Measurements from ENCODE around the gene ENOX2. TPM values are rescaled to one million over a fixed set of nuclear protein-coding genes. Genes with fewer than 3 reads are reported as not detected.

Gene ENOX2
- polyA plus RNA-seq, 1 donor (not counting 4 experiments of a cell fraction or from before 2014, with no cell fraction given), result 24.5 TPM

DNA sequence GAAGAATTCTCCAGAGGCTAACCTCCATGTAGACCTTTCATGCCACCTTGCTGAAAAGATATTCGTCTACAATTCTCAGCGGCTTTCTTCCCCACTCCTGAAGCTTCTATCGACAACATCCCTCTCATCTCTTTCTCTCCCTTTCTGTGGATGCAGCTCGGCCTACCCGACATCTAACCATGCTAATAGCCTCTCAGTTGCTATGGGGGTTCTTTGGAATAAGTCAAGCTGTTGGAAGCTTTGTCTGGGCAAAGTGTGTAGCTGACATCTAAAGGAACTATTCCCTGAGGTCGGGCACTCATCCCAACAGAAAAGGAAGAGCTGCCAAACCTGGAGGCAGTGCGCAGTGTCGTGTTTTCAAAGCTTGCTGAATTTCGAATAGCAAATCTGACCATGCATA, 309.1 kb downstream of the ENOX2 start:
- Histone ChIP-seq H3K4me3 (ENCODE audit: control insufficient read depth in 2 of 3, extremely low read depth in 1 of 3, insufficient read depth in 2 of 3, low read depth in 1 of 3, low read length in 3 of 3) (no peak overlapping the region), H3K4me1 (ENCODE audit: control insufficient read depth, extremely low read depth, insufficient read depth, low read length) (no peaks in the 10 kb centered on the region), H3K36me3 (ENCODE audit: control insufficient read depth in 2 of 2, extremely low read depth in 1 of 2, insufficient read depth in 2 of 2, low read length in 2 of 2) (no peaks in the 10 kb centered on the region), H3K4me2 (ENCODE audit: control insufficient read depth, extremely low read depth, insufficient read depth, low read depth, low read length) (no peak overlapping the region), H3K27ac (ENCODE audit: control insufficient read depth, insufficient read depth, low read length) (no peak overlapping the region), H3K9me1 (ENCODE audit: control insufficient read depth, extremely low read depth, insufficient read depth, low read length) (no peaks in the 10 kb centered on the region), H3K79me2 (ENCODE audit: control insufficient read depth, insufficient read depth, low read length) (no peaks in the 10 kb centered on the region), H3K9me3 (ENCODE audit: control insufficient read depth, low read depth, low read length) (no peaks in the 10 kb centered on the region), H3K27me3 (ENCODE audit: control insufficient read depth, extremely low read depth, insufficient read depth, low read length) (no peaks in the 10 kb centered on the region), H3K9ac (ENCODE audit: control insufficient read depth, extremely low read depth, insufficient read depth, low read length) (no peak overlapping the region), H4K20me1 (ENCODE audit: control insufficient read depth, extremely low read depth, insufficient read depth, low read length) (no peaks in the 10 kb centered on the region), H2AFZ (ENCODE audit: control insufficient read depth, low read length) (no peak overlapping the region)
- dilution Hi-C loops (cut with MboI; ENCODE audit: extremely low pct_ligation_motif_present, low sequenced_read_pairs), result no loop called here
- DNase-seq (ENCODE audit: low read depth, low spot score) (no peak), FAIRE-seq (no peak)
- TF ChIP-seq EZH2 (IDR thresholded peaks at IDR 0.05; ENCODE audit: low read length), result no peak
- TF ChIP-seq, protein P1, sequence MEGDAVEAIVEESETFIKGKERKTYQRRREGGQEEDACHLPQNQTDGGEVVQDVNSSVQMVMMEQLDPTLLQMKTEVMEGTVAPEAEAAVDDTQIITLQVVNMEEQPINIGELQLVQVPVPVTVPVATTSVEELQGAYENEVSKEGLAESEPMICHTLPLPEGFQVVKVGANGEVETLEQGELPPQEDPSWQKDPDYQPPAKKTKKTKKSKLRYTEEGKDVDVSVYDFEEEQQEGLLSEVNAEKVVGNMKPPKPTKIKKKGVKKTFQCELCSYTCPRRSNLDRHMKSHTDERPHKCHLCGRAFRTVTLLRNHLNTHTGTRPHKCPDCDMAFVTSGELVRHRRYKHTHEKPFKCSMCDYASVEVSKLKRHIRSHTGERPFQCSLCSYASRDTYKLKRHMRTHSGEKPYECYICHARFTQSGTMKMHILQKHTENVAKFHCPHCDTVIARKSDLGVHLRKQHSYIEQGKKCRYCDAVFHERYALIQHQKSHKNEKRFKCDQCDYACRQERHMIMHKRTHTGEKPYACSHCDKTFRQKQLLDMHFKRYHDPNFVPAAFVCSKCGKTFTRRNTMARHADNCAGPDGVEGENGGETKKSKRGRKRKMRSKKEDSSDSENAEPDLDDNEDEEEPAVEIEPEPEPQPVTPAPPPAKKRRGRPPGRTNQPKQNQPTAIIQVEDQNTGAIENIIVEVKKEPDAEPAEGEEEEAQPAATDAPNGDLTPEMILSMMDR (optimal IDR thresholded peaks at IDR 0.05 in 1 of 3, IDR thresholded peaks at IDR 0.05 in 1 of 3, conservative IDR thresholded peaks at IDR 0.05 in 1 of 3; ENCODE audit: extremely low read depth in 1 of 3, insufficient read depth in 2 of 3, low read length in 3 of 3), result no peak

DNA sequence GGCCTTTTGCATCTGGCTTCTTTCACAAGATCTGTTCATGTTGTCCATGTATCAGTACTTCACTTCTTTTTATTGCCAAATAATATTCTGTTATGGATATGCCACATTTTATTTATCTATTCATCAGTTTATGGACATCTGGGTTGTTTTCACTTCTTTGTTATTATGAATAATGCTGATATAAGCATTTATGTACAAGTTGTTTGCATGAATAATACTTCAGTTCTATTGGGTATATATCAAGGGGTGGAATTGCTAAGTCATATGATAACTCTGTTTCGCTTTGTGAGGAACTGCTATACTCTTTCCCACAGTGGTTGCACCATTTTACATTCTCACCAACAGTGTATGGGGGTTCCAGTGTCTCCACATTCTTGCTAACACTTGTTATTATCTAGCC, 310.8 kb downstream of the ENOX2 start:
- H3K9ac ChIP-seq (ENCODE audit: control insufficient read depth, extremely low read depth, insufficient read depth, low read length), result no peak overlapping the region
- H3K79me2 ChIP-seq (ENCODE audit: control insufficient read depth, insufficient read depth, low read length), result no peaks in the 10 kb centered on the region
- dilution Hi-C loops (cut with MboI; ENCODE audit: extremely low pct_ligation_motif_present, low sequenced_read_pairs), result no loop called here
- no peaks in the 10 kb centered on the region for H4K20me1 ChIP-seq (ENCODE audit: control insufficient read depth, extremely low read depth, insufficient read depth, low read length)
- H3K36me3 ChIP-seq (ENCODE audit: control insufficient read depth in 2 of 2, extremely low read depth in 1 of 2, insufficient read depth in 2 of 2, low read length in 2 of 2), result no peaks in the 10 kb centered on the region
- no peak overlapping the region for H2AFZ ChIP-seq (ENCODE audit: control insufficient read depth, low read length)
- DNase-seq (ENCODE audit: low read depth, low spot score) (no peak), FAIRE-seq (no peak)
- no peak for TF ChIP-seq EZH2 (IDR thresholded peaks at IDR 0.05; ENCODE audit: low read length)
- TF ChIP-seq, protein P1 (optimal IDR thresholded peaks at IDR 0.05 in 1 of 3, IDR thresholded peaks at IDR 0.05 in 1 of 3, conservative IDR thresholded peaks at IDR 0.05 in 1 of 3; ENCODE audit: extremely low read depth in 1 of 3, insufficient read depth in 2 of 3, low read length in 3 of 3), result no peak
- no peaks in the 10 kb centered on the region for H3K4me1 ChIP-seq (ENCODE audit: control insufficient read depth, extremely low read depth, insufficient read depth, low read length)
- no peak overlapping the region for H3K4me2 ChIP-seq (ENCODE audit: control insufficient read depth, extremely low read depth, insufficient read depth, low read depth, low read length)
- H3K27ac ChIP-seq (ENCODE audit: control insufficient read depth, insufficient read depth, low read length), result no peak overlapping the region
- H3K9me1 ChIP-seq (ENCODE audit: control insufficient read depth, extremely low read depth, insufficient read depth, low read length), result no peaks in the 10 kb centered on the region
- H3K9me3 ChIP-seq (ENCODE audit: control insufficient read depth, low read depth, low read length), result no peaks in the 10 kb centered on the region
- no peak overlapping the region for H3K4me3 ChIP-seq (ENCODE audit: control insufficient read depth in 2 of 3, extremely low read depth in 1 of 3, insufficient read depth in 2 of 3, low read depth in 1 of 3, low read length in 3 of 3)
- no peaks in the 10 kb centered on the region for H3K27me3 ChIP-seq (ENCODE audit: control insufficient read depth, extremely low read depth, insufficient read depth, low read length)
